ENCODE data around the gene MYBL2.

DNA sequence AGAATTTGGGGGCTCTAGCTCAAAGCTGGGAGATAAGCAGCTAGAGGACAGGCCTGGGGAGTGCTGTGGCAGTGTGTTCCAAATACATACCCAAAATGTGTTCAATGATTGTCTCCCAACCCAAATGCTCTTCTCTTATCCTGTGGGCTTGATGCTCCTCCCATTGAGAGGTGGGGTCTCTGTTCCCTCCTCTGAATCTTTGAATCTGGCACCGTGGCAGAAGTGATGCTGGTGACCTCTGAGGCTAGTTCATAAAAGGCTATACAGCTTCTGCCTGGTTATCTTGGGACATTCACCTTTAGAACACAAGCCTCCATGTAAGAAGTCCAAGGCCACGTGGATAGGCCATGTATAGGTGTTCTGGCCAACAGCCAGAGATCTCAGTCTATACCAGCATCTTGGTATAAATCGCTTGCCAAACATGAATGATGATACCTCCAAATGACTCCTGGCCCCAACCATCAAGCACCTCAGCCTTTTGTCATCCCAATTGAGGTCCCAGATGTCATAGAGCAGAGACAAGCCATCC is 15.9 kb upstream of the MYBL2 start:
- TF ChIP-seq, protein P1, sequence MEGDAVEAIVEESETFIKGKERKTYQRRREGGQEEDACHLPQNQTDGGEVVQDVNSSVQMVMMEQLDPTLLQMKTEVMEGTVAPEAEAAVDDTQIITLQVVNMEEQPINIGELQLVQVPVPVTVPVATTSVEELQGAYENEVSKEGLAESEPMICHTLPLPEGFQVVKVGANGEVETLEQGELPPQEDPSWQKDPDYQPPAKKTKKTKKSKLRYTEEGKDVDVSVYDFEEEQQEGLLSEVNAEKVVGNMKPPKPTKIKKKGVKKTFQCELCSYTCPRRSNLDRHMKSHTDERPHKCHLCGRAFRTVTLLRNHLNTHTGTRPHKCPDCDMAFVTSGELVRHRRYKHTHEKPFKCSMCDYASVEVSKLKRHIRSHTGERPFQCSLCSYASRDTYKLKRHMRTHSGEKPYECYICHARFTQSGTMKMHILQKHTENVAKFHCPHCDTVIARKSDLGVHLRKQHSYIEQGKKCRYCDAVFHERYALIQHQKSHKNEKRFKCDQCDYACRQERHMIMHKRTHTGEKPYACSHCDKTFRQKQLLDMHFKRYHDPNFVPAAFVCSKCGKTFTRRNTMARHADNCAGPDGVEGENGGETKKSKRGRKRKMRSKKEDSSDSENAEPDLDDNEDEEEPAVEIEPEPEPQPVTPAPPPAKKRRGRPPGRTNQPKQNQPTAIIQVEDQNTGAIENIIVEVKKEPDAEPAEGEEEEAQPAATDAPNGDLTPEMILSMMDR (IDR thresholded peaks at IDR 0.05) = no peak
- no peak for TF ChIP-seq EZH2 (IDR thresholded peaks at IDR 0.05; ENCODE audit: borderline replicate concordance, insufficient read depth, low read depth, low read length, poor library complexity, severe bottlenecking)

All from B cell (primary cell).